Spleen (tissue), 11 donors: ENCODE measurements around the gene FBN3. TPM values are rescaled to one million over a fixed set of nuclear protein-coding genes. Genes with fewer than 3 reads are reported as not detected.
"Not testable (repeated sequence)": the region's sequence is repeated elsewhere in the genome, so short reads cannot be mapped to it uniquely, and the experiment has no call there.

Source experiments
- DNase-seq: peaks from one replicate; pipeline ENCODE4 v3.0.0-alpha.2; 2020
- H3K27ac ChIP-seq, 8 donors: fragments of 200-600 bp; sonication (generic) in 7 of 8; 1 replicate in 4 of 8; 2 replicates in 4 of 8; pipeline versions ENCODE4 v1.5.0 to v1.8.0; 2016 to 2021; ENCODE audit warnings: inconsistent platforms in 4 of 8, mild to moderate bottlenecking in 4 of 8, moderate library complexity in 1 of 8
- H3K27me3 ChIP-seq, 7 donors: fragments of 200-600 bp; sonication (generic) in 6 of 7; replicated peaks in 1 of 7; 1 replicate in 4 of 7; 2 replicates in 3 of 7; pipeline versions ENCODE4 v1.5.0 to v1.8.0; 2016 to 2021; ENCODE audit warnings: inconsistent platforms in 3 of 7, mild to moderate bottlenecking in 1 of 7
- H3K36me3 ChIP-seq, 6 donors: fragments of 200-600 bp; sonication (generic) in 5 of 6; 1 replicate in 4 of 6; 2 replicates in 2 of 6; pipeline versions ENCODE4 v1.5.0 to v1.8.0; 2016 to 2021; ENCODE audit warnings: inconsistent platforms in 2 of 6
- H3K4me1 ChIP-seq, 6 donors: fragments of 200-600 bp; sonication (generic) in 5 of 6; 1 replicate in 3 of 6; 2 replicates in 3 of 6; pipeline versions ENCODE4 v1.5.0 to v1.8.0; 2016 to 2021; ENCODE audit warnings: inconsistent platforms in 3 of 6
- H3K4me3 ChIP-seq, 8 donors: fragments of 200-600 bp; sonication (generic) in 7 of 8; 1 replicate in 4 of 8; 2 replicates in 4 of 8; pipeline versions ENCODE4 v1.5.0 to v1.8.0; 2016 to 2021; ENCODE audit warnings: inconsistent platforms in 4 of 8, mild to moderate bottlenecking in 4 of 8, moderate library complexity in 2 of 8
- H3K9me3 ChIP-seq, 8 donors: fragments of 200-600 bp; sonication (generic) in 7 of 8; 1 replicate in 4 of 8; 2 replicates in 4 of 8; pipeline versions ENCODE4 v1.5.0 to v1.8.0; 2016 to 2021; ENCODE audit warnings: inconsistent platforms in 4 of 8
- CTCF ChIP-seq, 11 experiments: fragments of 200-600 bp in 7 of 11; fragments of 450-650 bp in 4 of 11; sonication (generic) in 4 of 11; IDR thresholded peaks in 8 of 11; conservative IDR thresholded peaks in 3 of 11; 1 replicate in 7 of 11; 2 replicates in 4 of 11; pipeline versions ENCODE4 v1.4.0 to v1.8.0; 2016 to 2021; ENCODE audit warnings: antibody characterized with exemption in 11 of 11, inconsistent platforms in 4 of 11, mild to moderate bottlenecking in 1 of 11
- POLR2A ChIP-seq, 3 donors: fragments of 450-650 bp; IDR thresholded peaks; one replicate each; pipeline ENCODE4 v1.5.1; 2017; ENCODE audit warnings: antibody characterized with exemption in 3 of 3, mild to moderate bottlenecking in 1 of 3
- POLR2AphosphoS5 ChIP-seq, 3 donors: sonication (generic); formaldehyde crosslinking; IDR thresholded peaks; one replicate each; pipeline ENCODE4 v1.5.1; 2017; ENCODE audit warnings: antibody characterized with exemption in 3 of 3
- WGBS, 5 donors: extraction: QIAGEN DNeasy Blood & Tissue Kit in 3 of 5; methylation state at CpG; one replicate each; pipeline versions ENCODE4 v1.1.5 to v1.1.7; 2013 to 2018; 5-methylcytosine and 5-hydroxymethylcytosine counted together
- intact Hi-C: fragments of 100-400 bp; cut with DNase I; formaldehyde crosslinking; loops from one replicate; pipeline ENCODE4 v1.15.0; 2023; ENCODE audit warnings: low total_unique reads
- polyA plus RNA-seq, 3 donors: library from polyadenylated mRNA; stranded (reverse); fragments of 200-250 nt; gene quantifications; one replicate each; pipeline ENCODE4 v1.2.1, GENCODE V29; 2013
- total RNA-seq, 7 donors: library from RNA; depleted of rRNA in 3 of 7; stranded (reverse); fragments of >200 nt in 3 of 7; fragmentation: NEBNext Ultra II Directional in 4 of 7; extraction: Animal tissue kit (Norgen Biotek cat#: 25700) in 4 of 7; gene quantifications; one replicate each; pipeline versions ENCODE4 v1.1.0 to v1.2.1, GENCODE V29; 2016 to 2021
- donor health status: healthy with polysubstance abuse.
- donor health status: DM: no; HTN: no; CAD: no; lungs with moderate emphysema.
- donor health status: DM: no; HTN: no; CAD: no.
- donor health status: Bipolar disorder and iron deficiency.
- donor health status: healthy.
- donor health status: DM: no; HTN: no; CAD: no.
- donor health status: DM: yes; HTN: yes; CAD: no.

The FBN3 gene
- total and polyA plus RNA-seq, 10 donors = 0.02 TPM; not detected in 9

- H3K9me3 ChIP-seq, H3K4me3 ChIP-seq, H3K36me3 ChIP-seq, intact Hi-C loops, DNase-seq, H3K27ac ChIP-seq: not testable (repeated sequence)
- peak in 3 of 11 experiments; percentile 14 to 38 (median 21) for TF ChIP-seq CTCF (IDR thresholded peaks at IDR 0.05 in 8 of 11, conservative IDR thresholded peaks at IDR 0.05 in 3 of 11)
- 33 to 47% (median 42%) methylated on average over 10 of the region's 10 CpGs for WGBS, 5 donors
- H3K4me1 ChIP-seq = peaks cover 0 to 32% (median 10%) of the 10 kb centered on the region in 6 donors
- H3K27me3 ChIP-seq = peaks cover 0 to 63% (median 21%) of the 10 kb centered on the region in 7 donors
These were observed 4.6 kb upstream of the FBN3 start for GRCh38 chr19:8154014-8154413.

GRCh38 chr19:8151767-8152035, 2.3 kb upstream of the FBN3 start:
- Histone ChIP-seq H3K4me1 (peaks cover 0 to 34% (median 18%) of the 10 kb centered on the region in 6 donors), H3K27ac (no peak overlapping the region), H3K36me3 (no peaks in the 10 kb centered on the region), H3K4me3 (no peak overlapping the region), H3K9me3 (no peaks in the 10 kb centered on the region), H3K27me3 (peaks cover 0 to 86% (median 43%) of the 10 kb centered on the region in 7 donors)
- TF ChIP-seq CTCF (IDR thresholded peaks at IDR 0.05 in 8 of 11, conservative IDR thresholded peaks at IDR 0.05 in 3 of 11) (no peak), POLR2AphosphoS5 (IDR thresholded peaks at IDR 0.05) (no peak), POLR2A (IDR thresholded peaks at IDR 0.05) (no peak)
- 48 to 72% (median 63%) methylated on average over 5 of the region's 5 CpGs for WGBS, 5 donors
- intact Hi-C loops = no loop called here
- DNase-seq = no peak

GRCh38 chr19:8150998-8151766, 1.8 kb upstream of the FBN3 start:
- no peak for DNase-seq

More at GRCh38 chr19:8150998-8151766, 1.8 kb upstream of the FBN3 start:
- no peak overlapping the region for H3K4me3 ChIP-seq
- H3K27me3 ChIP-seq = peaks cover 0 to 91% (median 43%) of the 10 kb centered on the region in 7 donors
- intact Hi-C loops = no loop called here
- H3K36me3 ChIP-seq = no peaks in the 10 kb centered on the region
- TF ChIP-seq POLR2A (IDR thresholded peaks at IDR 0.05) (no peak), CTCF (IDR thresholded peaks at IDR 0.05 in 8 of 11, conservative IDR thresholded peaks at IDR 0.05 in 3 of 11) (no peak), POLR2AphosphoS5 (IDR thresholded peaks at IDR 0.05) (no peak)
- H3K9me3 ChIP-seq = no peaks in the 10 kb centered on the region
- no peak overlapping the region for H3K27ac ChIP-seq
- 82 to 87% (median 83%) methylated on average over 11 to 15 of the region's 15 CpGs for WGBS, 5 donors
- peaks cover 0 to 34% (median 18%) of the 10 kb centered on the region in 6 donors for H3K4me1 ChIP-seq
